HEK293T (cell line): ENCODE results near the gene ALPI.
"Not testable (repeated sequence)": the region's sequence is repeated elsewhere in the genome, so short reads cannot be mapped to it uniquely, and the experiment has no call there.

Source experiments
- FOXM1 ChIP-seq: fragments of 450-650 bp; IDR thresholded peaks from 2 replicates; pipeline ENCODE4 v1.6.1; 2017; ENCODE audit warnings: mild to moderate bottlenecking, borderline replicate concordance
- SP1 ChIP-seq: fragments of 450-650 bp; IDR thresholded peaks from 2 replicates; pipeline ENCODE4 v1.6.1; 2017
- SUZ12 ChIP-seq: fragments of 450-650 bp; IDR thresholded peaks from 2 replicates; pipeline ENCODE4 v1.6.1; 2016; ENCODE audit warnings: mild to moderate bottlenecking

- TF ChIP-seq SUZ12, SP1, FOXM1: not testable (repeated sequence)
Observed at GRCh38 chr2:232407428-232408150, 48.4 kb upstream of the ALPI start.
